GM21786 (cell line): ENCODE results near the gene SLC40A1.
A peak's percentile ranks its signal among the peaks of the same experiment; 100 is the strongest.

Experiments
- ATAC-seq: cut with Tn5 transposase; IDR thresholded peaks from one replicate; pipeline ENCODE4 v1.9.1; 2021; ENCODE audit not compliant: unreplicated experiment

The SLC40A1 gene

DNA sequence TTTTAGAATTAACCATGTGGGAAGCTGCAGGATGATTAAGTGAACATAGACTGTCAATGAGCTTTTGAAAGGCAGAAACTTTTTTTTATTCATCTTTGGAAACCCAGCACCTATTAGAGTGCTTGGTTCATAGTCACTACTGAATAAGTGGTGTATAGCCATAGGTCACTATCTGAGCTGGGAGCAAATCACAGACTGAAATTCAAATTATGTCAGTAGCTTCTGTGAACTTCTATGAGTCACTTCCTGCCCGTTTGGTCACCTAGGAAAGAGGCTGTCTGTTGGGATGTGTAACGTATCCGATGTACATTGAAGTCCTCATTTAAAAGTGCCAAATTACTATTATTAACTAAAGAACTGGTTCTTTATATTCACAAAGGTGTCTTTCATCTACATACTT lies 20.5 kb upstream of the SLC40A1 start:
- no peak for ATAC-seq

DNA sequence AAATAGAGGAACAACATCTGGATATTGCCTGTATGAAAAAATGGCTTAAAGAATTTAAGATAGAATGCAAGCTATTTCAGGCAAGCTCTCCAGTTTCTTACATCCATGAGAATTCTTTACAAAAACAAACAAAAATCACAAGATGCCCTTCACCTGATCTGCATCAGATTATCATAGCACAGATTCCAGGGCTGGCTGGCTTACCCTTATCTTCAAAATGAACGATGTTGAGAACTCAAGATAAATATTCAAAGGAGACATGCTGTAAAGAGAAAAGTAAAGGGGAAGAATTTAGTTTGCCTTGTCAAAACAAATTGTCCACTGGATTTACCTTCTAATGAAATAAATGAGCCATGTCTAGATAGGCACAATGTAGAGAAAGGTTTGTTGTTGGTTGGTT lies 18.7 kb upstream of the SLC40A1 start:
- ATAC-seq, result no peak

DNA sequence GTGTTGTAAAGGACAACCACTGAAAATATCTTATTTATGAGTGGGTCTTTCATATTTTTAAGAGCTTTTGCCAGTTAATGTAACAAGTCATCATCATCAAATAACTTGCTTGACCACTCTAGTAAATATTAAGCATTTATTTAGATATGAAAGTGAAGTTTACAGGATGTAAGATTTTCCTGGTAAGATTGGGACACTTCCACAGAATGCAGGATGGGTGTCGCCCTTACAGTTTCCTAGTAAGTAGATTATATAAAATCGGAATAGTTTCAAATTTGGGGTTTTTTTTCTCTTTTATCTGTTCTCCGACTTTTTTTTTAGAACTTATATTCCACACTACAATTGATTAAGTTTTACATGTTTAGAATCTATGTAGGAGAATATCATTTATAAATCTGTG lies 14.8 kb upstream of the SLC40A1 start:
- no peak for ATAC-seq

DNA sequence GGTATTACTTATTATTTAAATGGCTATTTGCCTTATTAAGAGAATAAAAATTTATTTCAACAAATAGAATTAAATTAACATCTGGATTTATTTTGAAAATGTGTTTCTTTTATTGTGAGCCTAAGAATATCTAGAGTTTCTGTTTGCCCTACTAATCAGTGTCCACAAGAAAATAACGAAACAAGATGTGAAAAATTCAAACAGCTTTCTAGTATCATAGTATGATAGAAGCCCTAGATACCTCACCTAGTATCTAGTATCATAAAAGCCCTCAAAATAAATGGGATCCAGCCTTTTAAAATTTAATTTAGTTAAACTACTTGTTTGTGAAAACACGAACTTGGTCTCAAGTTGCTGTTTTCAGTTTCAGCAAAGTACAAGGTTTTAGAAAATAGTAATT lies 13.7 kb upstream of the SLC40A1 start:
- no peak for ATAC-seq

DNA sequence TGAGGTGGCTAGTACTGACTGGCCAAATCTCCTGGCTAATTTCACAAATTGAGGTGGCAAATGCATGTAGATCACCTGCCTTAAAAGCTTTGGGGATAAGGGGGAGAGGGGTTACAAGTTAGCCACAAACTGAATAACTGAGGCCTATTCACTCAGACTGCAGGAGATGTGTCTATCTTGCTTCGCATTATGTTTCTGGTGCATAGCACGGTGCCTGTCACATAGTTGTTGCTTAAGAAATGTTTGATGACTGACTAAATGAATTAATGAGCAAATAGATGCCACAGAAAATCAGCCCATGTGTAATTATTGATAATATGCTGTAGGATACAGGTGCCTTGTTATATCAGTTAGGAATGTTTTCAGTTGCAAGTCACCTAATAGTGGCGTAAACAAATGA lies 12.5 kb upstream of the SLC40A1 start:
- ATAC-seq, result no peak

DNA sequence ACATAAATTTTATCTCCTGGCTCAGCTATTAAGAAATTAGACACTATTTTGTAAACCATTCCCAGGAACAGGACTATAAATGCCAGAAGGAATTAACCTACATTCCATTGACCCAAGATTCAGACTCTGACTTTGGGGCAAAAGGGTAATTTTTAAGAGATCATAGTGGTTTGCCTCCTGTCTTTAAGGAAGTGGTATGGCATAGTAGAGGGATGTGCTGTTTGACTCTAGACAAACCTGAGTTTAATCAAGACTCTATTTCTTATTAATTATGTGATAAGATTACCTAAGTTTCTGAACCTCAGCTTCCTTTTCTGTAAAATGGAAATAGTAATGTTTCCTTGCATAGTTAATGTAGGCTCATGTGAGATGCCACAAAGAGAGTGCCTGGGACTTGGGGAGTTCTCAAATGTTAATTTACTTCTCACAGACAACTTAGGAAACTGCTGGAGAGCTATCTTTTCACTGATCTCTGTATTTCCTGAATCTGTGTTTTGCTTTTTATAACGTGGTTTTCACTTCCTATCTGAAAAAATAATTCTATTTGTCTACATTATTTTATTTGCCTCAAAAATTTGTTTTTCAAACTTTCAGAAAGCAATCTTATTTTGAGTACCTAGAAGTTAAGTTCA lies 11.9 kb upstream of the SLC40A1 start:
- no peak for ATAC-seq

DNA sequence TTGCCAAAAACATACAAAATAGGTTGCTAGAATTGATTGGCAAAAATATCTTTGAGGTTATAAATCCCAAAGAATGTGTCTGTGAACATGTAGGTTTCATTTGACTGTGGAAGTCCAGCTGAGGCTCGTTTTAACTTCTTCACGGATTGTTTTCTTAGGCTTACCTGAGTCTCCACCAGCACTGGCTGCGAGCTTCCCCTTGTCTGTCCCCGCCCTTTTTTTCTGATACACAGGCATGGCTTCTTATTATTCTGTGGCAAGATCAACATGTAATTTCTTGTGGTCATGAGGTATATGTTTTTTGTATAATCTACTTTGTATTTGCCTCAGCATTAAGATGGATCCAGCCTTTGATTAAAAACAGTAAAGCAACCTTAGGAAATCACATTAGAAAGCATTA lies 7.2 kb upstream of the SLC40A1 start:
- ATAC-seq, result no peak

DNA sequence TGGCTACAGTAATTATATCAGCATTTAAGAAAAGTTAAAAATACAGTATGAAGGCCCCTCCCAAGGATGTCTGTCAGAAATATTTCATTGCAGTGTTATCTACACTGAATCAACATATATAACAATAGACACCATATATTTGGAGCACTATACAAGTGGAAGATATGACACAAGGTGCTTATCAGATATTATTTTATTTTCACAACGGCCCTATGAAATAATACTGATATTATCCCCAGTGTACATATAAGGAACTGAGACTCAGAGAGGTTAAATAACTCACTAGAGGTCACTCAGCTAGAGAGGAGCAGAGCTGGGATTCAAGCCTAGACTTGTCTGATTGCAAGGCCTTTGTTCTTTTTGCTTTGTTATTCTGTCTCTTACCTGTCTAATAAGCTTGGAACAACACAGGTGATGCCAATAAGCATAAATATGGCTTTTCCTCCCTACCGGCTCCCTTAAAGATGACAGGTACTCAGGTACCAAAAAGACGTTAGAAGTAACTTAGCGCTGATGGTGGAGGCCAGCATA lies 4.7 kb upstream of the SLC40A1 start:
- no peak for ATAC-seq

DNA sequence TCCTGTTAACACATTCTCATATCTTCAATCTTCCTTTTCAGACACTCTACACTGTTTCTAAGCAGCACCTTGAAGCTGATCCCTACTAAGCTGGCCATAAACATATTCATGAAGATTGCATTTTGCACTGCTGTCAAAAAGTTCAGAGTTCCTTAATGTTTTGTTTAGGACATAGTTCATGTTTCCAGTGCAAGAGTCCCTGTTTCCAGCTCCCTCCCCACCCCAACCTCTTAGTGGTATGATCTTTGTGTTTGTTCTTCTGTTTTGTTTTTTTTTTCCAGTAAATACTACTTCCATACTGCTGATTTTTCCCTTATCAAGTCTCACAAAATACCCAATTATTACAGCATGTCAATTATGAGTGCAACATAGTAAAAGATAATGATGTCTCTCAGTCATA lies 4.1 kb upstream of the SLC40A1 start:
- no peak for ATAC-seq

DNA sequence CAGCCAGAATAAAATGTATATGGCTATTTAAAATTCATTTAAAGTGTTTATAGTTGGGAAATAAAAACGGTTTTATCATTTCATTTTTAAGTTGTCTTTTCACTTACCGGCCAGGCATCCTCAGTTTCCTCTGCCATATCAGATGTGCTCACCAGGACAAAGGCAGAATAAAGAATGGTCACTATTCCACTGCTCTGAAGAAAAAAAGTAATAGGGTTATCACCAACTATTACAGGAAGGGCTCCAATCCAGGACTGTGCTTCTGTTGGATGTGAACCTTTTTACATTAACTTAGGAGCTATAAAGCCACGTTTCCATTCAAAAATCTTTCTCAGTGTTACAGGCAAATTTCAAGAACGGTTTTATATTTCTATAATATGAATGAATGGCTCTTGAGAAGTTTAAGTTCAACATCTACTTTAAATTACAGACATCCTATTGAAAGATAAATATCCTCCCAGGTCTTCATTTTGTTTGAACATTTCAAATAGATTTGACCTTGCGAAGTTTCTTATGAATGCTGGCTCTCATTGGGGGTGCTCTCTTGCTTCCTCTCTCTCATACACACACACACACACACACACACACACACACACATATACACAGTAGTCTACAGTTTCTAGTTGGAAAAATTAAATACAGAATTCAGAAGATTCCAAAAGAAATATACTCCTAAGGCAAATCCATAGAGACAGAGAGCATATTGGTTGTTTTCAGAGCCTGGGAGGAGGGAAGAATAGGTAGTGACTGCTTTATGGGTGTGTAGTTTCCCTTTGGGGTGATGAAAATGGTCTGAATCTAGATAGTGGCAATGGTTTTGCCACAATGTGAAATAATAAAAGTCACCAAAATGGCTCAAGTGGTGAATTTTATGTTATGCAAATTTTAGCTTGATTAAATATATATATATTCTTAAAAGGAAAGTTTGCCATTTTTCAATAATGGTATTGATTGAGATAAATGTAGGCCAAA lies 2.9 kb upstream of the SLC40A1 start:
- no peak for ATAC-seq

DNA sequence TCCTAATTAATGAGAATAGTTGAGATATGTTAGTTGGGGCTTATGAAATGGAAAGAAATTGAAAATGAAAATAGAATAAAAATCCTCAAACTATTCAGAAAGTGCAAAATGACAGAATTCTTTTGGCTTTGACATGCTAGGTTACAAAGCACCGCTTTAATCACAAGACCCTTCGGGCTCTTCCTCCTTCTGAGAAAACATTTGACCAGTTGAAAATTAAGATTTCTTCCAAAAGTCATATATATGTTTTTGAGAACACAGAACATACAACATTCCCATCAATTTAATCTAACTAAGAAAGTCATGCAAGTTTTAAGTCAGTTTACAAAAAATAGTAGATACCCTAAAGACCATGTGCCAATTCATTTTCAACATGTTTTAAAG lies 2.2 kb upstream of the SLC40A1 start:
- ATAC-seq, result no peak

DNA sequence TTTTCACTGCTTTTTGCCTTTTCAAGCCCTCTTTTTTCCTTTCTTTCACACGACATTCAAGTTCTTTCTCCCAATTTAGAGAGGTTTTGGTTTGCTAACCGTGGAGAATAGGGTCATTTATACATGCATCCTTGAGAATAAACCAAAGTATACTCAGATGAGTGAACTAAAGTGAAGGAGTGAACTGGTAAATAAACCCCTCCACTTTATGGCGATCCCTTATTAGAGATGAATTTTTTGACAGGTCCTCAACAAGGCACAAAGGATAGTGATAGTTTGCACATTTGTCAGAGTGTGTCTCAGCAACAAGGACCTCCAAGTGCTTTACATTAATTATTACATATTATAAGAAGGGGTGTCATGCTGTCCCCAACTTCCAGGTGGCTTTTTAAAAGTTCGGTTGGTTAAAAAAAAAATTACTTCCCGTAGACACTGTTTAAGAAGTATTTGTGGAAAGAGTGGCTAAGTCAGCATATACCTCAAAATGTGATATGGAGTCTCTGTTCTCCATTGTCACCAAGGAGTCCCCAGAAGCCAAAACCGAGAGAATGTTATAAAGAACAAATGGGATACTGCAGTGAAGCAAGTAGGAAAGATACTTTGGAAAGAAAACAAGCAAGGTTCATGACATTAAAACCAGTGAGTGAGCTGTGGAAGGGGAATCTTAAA lies 1.7 kb upstream of the SLC40A1 start:
- no peak for ATAC-seq

DNA sequence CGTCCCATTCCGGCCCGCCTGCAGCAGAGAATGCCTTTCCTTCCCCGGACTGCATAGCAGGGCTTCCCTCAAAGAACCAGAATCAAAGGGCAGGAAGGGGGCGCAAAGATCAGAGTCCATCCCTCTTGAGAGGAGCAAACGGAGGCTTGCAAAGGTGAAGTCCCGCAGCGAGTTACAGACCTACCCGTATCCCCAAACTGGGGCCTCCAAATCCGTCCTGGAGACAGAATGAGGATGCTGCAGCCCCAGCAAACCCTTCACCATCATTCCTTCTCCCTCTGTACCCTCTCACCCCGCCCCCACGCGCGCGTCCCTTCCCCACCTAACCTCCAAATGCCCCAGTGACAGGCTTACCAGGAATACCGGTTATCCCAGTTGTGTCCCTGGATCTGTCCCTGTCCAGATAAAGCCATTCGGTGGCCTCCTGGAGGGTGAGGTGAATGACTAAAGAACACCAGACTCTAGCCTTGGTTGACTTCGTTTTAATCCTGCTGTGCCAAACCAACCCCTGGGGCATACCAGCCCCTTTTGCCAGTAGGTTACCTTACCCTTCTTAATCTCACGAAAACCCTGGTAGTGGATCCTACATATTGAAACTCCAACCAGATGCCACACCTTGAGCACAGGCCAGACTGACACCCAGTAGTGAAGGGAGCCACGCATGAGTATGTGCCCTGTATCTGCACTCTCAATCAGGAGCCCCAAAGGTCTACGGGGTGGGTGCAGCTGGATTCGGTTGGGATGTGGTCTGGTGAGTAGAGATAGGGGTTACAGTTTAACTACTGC lies 961 bp upstream of the SLC40A1 start:
- ATAC-seq, result peak; percentile 9

DNA sequence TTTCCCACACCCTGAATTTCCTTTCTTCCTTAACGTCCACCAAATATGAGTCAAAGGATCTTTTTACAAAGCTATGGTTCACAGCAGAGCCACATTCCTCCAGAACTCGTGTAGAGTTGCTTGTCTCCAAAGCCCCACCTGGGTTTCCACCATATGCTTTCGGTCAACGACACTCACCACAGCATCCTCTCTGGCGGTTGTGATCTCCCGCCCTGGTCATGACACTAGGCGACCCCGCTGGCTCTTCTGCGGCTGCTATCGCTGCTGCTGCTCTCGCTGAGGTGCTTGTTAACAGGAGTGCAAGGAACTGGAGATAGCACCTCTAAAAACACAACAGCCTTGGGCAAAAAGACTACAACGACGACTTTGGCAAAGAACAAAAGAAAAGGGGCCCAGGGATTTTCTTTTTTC lies 340 bp downstream of the SLC40A1 start:
- ATAC-seq, result no peak

DNA sequence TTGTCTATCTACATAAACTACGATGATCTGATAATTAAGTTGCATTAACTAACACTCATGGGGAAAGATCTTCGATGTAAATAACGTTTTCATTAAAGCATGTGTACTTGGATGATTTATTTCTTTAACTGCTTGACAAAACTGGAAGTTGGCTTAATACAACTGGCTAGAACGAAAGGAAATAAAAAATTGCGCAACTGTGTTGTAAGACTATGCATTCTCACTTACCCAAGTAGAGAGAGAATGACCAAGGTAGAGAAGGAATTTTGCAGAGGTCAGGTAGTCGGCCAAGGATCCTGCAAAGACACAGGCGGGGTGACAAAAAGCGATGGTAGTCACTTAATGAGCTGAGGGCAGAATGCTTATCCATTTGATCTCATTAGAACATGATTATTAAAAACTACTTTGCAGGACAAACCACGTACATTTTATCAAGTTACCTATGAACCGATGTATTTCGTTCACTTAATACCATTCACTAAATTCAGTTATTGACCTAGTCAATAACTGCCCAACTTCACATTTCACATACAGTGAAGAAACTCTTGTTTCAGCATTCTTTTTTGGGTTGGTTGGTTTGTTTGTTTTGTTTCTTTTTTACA lies 900 bp downstream of the SLC40A1 start:
- ATAC-seq, result no peak

DNA sequence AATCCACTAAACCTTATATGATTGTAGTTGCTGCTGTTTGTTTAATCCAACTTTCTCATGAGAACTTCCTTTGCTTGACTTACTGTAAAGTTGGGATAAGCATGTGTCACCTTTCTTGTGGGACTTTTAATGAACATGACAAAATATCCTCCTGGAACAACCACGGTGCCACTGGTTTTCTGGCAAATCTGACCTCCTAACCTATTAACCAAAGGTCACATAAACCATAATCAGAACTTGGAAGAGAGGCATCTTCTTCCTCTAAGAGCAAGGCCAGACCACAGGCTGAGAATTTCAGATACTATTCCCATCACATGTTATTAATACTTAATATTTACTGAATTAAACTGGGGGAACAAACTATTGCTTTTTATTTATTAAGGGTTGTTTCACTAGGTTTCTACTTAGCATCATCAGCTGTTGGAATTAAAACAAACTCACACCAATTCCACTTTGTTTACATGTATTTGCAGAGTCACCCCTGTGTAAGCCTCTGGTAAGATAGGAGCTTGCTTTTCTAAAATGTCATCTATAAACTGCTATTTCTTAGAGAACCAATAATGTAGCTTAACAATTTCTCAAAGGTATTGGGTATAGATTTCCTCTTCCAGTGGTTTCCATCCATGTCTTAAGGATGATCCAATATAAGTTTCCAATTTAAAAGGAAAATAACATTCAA lies 2.2 kb downstream of the SLC40A1 start:
- ATAC-seq, result no peak

DNA sequence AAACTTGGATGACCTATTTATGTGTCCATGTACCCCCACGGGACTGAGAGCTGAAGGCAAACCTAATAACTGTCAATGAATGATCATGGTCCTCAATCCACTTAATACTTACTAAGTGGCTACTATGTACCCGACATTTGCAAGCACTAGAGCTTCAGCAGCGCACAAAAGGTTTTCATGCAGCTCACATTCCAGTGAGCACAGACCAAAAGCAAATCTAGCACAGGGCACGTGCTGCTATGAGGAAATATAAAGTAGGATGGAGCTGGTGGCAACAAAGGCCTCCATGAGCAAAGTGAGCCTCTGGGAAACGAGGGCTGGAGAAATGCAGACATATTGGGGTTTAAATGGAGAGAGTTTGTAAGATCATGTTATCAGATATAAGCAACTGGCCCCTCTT lies 3.5 kb downstream of the SLC40A1 start:
- no peak for ATAC-seq

DNA sequence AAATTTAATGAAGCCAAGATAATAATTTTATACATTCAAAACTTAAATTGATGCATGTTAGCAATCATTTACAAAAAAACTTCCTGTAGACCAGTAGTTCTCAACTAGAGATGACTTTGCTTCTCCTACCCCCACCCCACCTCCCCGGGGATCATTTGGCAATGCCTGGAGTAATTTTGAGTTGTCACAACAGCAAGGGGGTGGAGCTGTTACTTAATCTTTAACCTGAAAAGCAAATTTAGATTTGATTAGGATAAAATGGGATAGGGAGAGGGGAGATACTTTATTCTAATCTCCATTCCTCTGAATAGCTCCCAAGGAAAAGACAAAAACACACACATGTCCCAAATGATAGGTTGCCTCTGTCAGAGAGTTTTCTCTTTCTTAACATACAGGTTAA lies 4.2 kb downstream of the SLC40A1 start:
- no peak for ATAC-seq

DNA sequence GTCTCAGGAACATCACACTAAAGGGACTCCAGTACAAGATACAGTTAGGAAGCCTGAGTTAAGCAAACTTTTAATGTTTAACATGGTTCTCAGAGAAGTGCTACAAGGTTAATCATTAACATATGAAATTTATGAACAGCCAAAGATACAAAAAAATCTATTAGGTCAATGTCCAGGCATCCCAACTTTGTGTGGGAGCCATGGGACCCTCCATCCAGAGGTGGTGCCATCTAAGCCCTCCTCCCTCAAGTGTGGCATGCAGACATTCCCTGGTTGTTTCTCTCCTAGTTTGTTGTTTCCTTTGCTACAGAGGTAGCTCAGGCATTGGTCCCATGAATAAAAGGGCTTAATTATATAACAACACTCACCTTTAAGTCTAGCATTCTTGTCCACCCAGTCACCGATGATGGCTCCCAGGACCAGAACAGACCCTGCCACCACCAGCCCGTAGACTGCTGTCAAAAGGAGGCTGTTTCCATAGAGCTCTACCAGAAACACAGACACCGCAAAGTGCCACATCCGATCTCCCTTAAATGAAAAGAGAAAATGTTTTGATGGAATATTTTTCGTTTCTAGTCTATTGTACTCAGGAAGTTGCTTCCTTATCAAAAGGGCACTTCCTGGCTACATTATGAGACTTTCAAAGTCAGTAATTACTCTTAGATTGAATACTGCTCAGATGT lies 5.7 kb downstream of the SLC40A1 start:
- ATAC-seq, result no peak
